ENCODE measurements around the gene ATAD1. TPM values are rescaled to one million over a fixed set of nuclear protein-coding genes. Genes with fewer than 3 reads are reported as not detected.
"Not testable (repeated sequence)": the region's sequence is repeated elsewhere in the genome, so short reads cannot be mapped to it uniquely, and the experiment has no call there.

ATAD1 gene
- total RNA-seq, 1 donor from 2014 or later, result 73.7 TPM

DNA sequence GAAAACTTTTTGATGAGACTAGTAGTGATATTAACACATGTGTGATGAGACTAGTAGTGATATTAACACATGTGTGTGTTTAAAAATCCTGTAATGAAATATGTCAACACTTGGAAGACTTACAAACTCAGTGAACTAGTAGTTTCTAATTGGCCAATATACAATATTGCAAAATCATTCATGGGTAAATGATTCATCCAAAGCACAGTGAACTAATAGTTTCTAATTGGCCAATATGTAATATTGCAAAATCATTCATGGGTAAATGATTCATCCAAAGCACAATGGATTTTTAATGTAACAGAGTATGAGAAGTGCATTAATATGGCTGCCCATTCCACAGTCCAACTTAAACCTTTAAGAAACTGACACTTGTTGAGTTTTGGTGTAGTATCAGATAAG, 77.8 kb downstream of the ATAD1 start:
- FAIRE-seq (no peak), DNase-seq (ENCODE audit: low read depth) (peak; percentile 97)
- H3K4me3 ChIP-seq (ENCODE audit: low read depth, low read length), result no peak overlapping the region
- H3K27me3 ChIP-seq (ENCODE audit: control insufficient read depth, insufficient read depth, low read length), result no peaks in the 10 kb centered on the region
- no peaks in the 10 kb centered on the region for H3K36me3 ChIP-seq (ENCODE audit: control insufficient read depth, insufficient read depth, low read length)
- TF ChIP-seq, protein P1, sequence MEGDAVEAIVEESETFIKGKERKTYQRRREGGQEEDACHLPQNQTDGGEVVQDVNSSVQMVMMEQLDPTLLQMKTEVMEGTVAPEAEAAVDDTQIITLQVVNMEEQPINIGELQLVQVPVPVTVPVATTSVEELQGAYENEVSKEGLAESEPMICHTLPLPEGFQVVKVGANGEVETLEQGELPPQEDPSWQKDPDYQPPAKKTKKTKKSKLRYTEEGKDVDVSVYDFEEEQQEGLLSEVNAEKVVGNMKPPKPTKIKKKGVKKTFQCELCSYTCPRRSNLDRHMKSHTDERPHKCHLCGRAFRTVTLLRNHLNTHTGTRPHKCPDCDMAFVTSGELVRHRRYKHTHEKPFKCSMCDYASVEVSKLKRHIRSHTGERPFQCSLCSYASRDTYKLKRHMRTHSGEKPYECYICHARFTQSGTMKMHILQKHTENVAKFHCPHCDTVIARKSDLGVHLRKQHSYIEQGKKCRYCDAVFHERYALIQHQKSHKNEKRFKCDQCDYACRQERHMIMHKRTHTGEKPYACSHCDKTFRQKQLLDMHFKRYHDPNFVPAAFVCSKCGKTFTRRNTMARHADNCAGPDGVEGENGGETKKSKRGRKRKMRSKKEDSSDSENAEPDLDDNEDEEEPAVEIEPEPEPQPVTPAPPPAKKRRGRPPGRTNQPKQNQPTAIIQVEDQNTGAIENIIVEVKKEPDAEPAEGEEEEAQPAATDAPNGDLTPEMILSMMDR (IDR thresholded peaks at IDR 0.05; ENCODE audit: insufficient read depth, low read length, severe bottlenecking), result no peak

DNA sequence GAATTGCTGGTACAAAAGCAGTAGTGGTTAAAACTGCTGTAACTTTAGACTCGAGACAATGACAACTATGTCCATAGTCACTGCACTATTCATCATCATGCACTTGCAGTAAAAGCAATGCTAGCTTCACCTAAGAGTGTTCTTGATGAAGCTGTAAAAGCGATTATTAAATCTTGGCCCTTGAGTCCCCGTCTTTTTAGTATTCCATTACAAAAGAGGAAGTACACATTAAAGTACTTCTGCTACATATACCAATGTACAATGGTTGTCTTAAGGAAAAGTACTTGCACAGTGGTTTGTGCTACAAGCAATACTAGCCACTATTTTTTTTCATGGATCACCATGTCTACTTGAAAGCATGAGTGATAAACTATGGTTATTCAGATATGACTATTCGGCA, 78.3 kb downstream of the ATAD1 start:
- no peak overlapping the region for H3K4me3 ChIP-seq (ENCODE audit: low read depth, low read length)

DNA sequence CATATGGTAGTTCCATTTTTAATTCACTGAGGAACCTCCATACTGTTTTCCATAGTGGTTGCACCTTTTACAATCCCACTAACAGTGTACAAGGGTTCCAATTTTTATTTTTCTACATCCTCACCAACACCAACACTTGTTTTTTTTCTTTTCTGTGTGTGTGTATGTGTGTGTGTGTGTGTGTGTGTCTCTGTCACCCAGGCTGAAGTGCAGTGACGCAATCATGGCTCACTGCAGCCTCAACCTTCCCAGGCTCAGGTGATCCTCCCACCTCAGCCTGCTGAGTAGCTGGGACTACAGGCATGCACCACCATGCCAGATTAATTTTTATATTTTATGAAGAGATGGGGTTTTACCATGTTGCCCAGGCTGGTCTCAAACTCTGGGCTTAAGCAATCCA, 79.8 kb downstream of the ATAD1 start:
- peak; percentile 57 for DNase-seq (ENCODE audit: low read depth)
- not testable (repeated sequence) for H3K4me3 ChIP-seq (ENCODE audit: low read depth, low read length); H3K36me3 ChIP-seq (ENCODE audit: control insufficient read depth, insufficient read depth, low read length); FAIRE-seq; H3K27me3 ChIP-seq (ENCODE audit: control insufficient read depth, insufficient read depth, low read length)

More for the DNA sequence above, 78.3 kb downstream of the ATAD1 start:
- no peak for FAIRE-seq
- TF ChIP-seq, protein P1 (IDR thresholded peaks at IDR 0.05; ENCODE audit: insufficient read depth, low read length, severe bottlenecking), result no peak
- peak; percentile 10 for DNase-seq (ENCODE audit: low read depth)
- Histone ChIP-seq H3K36me3 (ENCODE audit: control insufficient read depth, insufficient read depth, low read length) (no peaks in the 10 kb centered on the region), H3K27me3 (ENCODE audit: control insufficient read depth, insufficient read depth, low read length) (no peaks in the 10 kb centered on the region)

DNA sequence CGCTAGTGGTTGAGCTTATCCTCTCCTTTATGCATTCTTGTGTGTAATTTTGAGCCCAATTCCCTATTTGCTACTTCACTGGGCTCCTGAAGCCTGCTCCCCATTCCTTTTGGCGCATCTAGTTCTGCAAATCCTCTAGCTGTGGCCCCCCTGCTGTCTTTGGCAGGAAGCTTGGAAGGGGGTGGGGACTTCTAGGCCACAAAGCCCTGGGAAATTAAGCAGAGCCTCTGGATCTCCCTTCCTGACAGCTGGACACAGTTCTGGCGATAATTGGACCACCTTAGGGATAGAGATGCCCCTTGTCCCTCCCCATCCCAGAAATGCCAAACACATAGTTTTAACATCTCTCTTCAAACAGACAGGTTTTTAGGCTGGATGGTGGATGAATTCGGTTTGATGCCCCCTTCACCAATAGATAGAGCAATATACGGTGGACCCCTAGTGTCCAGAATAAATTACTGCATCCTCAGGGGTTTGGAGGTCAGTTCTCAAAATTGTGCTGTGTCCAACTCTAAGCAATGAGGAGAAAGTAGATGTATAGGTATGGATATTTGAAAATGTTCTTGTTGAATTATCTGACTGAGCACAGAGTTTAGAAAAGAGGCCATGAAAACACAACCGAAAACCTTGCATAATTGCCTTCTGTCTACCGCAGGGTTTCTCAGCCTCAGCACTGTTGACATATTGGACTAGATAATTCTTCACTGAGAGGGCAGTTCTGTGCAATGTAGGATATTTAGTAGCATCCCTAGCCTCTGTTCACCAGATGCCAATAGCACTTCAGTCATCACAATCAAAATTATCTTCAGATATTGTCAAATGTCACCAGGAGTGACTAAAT, 82.8 kb downstream of the ATAD1 start:
- peak; percentile 58 for FAIRE-seq
- TF ChIP-seq, protein P1 (IDR thresholded peaks at IDR 0.05; ENCODE audit: insufficient read depth, low read length, severe bottlenecking), result peak; percentile 63
- no peaks in the 10 kb centered on the region for H3K36me3 ChIP-seq (ENCODE audit: control insufficient read depth, insufficient read depth, low read length)
- peak; percentile 25 for DNase-seq (ENCODE audit: low read depth)
- no peak overlapping the region for H3K4me3 ChIP-seq (ENCODE audit: low read depth, low read length)
- H3K27me3 ChIP-seq (ENCODE audit: control insufficient read depth, insufficient read depth, low read length), result no peaks in the 10 kb centered on the region

DNA sequence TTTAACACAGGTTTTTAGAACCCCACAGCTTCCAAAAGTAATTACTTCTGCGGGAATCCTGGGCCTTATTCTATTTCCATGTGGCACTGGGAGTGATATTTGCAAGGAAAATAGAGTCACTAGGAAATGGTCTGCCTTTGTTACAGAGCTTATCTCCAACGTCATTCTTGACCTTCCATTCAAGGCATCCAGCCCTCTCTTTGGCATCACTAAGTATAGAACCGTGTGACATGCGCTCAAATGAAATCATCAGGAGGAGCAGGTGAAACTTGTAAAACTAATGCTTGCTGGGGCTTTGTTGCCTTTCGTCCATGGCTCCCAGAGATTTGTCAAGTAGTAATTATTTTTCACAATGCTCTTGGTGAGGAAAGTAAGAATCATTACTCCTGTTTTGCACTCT, 84.9 kb downstream of the ATAD1 start:
- TF ChIP-seq, protein P1 (IDR thresholded peaks at IDR 0.05; ENCODE audit: insufficient read depth, low read length, severe bottlenecking), result no peak
- H3K36me3 ChIP-seq (ENCODE audit: control insufficient read depth, insufficient read depth, low read length), result no peaks in the 10 kb centered on the region
- DNase-seq (ENCODE audit: low read depth), result no peak
- H3K27me3 ChIP-seq (ENCODE audit: control insufficient read depth, insufficient read depth, low read length), result no peaks in the 10 kb centered on the region
- no peak for FAIRE-seq
- H3K4me3 ChIP-seq (ENCODE audit: low read depth, low read length), result no peak overlapping the region

DNA sequence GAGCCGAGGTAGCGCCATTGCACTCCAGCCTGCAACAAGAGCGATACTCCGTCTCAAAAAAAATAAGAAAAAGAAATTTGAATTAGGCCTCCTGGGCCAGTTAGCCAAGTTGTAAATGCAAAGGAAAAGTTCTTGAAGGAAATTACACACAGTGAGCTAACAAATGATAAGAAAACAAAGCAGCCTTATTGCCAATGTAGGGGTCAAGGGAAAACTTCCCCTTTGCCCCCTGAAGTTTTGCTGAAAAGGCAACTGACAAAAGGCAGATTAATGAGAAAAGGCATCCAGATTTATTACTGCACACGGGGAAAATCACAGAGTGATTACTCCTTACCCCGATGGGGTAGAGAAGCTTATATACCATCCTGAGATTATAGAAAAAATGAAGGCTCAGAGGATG, 88.1 kb downstream of the ATAD1 start:
- H3K4me3 ChIP-seq (ENCODE audit: low read depth, low read length), result no peak overlapping the region
- no peaks in the 10 kb centered on the region for H3K27me3 ChIP-seq (ENCODE audit: control insufficient read depth, insufficient read depth, low read length)
- TF ChIP-seq, protein P1 (IDR thresholded peaks at IDR 0.05; ENCODE audit: insufficient read depth, low read length, severe bottlenecking), result no peak
- DNase-seq (ENCODE audit: low read depth) (no peak), FAIRE-seq (no peak)
- no peaks in the 10 kb centered on the region for H3K36me3 ChIP-seq (ENCODE audit: control insufficient read depth, insufficient read depth, low read length)

All from bronchial epithelial cell (primary cell).